Thyroid gland (tissue), 4 donors: ENCODE data around the gene TSPAN9.

Experiments
- POLR2A ChIP-seq, 2 donors: fragments of 450-650 bp; IDR thresholded peaks; one replicate each; pipeline ENCODE4 v1.6.1; 2017; ENCODE audit warnings: antibody characterized with exemption in 2 of 2, mild to moderate bottlenecking in 2 of 2, moderate library complexity in 1 of 2
- TF ChIP-seq, protein P1 (sequence below), 6 experiments: fragments of 200-600 bp in 3 of 6; fragments of 450-650 bp in 3 of 6; sonication (generic) in 3 of 6; IDR thresholded peaks; one replicate each; pipeline ENCODE4 v1.5.1; 2016 to 2019; ENCODE audit warnings: antibody characterized with exemption in 6 of 6, mild to moderate bottlenecking in 2 of 6, inconsistent platforms in 1 of 6, moderate library complexity in 1 of 6

DNA sequence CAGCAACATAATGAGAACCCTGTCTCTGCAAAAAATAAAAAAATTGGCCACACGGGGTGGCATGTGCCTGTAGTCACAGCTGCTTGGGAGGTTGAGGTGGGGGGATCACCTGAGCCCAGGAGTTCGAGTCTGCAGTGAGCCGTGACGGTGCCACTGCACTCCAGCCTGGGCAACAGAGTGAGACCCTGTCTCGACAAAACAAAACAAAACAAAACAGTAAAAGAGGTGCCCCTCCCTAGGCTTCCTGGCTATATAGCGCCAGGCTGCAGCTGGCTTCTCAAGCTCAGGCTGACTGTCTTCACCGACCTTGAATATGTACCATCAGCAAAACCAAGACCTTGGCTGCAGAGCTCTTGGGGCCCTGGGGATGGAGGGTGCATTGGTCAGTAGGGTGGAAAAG is 29.4 kb downstream of the TSPAN9 start:
- TF ChIP-seq POLR2A (IDR thresholded peaks at IDR 0.05), result no peak
- TF ChIP-seq, protein P1, sequence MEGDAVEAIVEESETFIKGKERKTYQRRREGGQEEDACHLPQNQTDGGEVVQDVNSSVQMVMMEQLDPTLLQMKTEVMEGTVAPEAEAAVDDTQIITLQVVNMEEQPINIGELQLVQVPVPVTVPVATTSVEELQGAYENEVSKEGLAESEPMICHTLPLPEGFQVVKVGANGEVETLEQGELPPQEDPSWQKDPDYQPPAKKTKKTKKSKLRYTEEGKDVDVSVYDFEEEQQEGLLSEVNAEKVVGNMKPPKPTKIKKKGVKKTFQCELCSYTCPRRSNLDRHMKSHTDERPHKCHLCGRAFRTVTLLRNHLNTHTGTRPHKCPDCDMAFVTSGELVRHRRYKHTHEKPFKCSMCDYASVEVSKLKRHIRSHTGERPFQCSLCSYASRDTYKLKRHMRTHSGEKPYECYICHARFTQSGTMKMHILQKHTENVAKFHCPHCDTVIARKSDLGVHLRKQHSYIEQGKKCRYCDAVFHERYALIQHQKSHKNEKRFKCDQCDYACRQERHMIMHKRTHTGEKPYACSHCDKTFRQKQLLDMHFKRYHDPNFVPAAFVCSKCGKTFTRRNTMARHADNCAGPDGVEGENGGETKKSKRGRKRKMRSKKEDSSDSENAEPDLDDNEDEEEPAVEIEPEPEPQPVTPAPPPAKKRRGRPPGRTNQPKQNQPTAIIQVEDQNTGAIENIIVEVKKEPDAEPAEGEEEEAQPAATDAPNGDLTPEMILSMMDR (IDR thresholded peaks at IDR 0.05), result no peak
